ENCODE data around the gene IGFBP6.

The IGFBP6 gene

DNA sequence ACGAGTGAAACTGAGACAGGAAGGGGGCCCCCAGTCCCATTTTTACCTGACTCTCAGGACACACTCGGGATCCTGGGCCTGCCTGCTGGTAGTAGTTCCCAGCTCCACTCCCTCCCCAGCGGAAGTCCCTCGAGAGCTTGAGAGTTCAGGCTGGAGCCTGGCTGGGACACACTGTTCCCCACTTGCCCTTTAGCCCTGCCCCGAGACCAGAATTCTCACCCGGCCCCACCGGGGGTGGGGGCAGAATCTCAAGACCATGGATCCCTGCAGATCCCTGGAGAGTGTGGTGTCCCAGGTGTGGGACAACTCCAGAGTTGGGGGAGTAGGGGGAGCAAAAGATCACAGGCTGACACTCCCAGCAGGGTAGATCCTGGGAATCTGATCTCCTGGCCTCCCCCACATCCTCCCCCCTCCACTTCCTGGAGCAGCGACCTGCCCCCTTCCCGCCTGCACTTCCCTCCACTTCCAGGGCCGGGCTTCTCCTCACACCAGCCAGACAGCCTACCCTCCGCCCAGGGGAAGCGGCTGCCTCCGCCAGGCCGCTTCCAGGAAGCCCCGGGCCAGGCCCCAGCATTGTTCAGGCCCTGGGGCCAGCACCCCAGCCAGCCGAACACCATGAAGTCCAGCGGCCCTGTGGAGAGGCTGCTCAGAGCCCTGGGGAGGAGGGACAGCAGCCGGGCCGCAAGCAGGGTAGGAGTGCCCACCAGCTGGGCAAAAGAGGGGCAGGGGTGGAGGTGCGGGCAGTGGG lies 47.7 kb upstream of the IGFBP6 start, which contains the start of gene TNS2 (continued):
- TF ChIP-seq, protein P1, sequence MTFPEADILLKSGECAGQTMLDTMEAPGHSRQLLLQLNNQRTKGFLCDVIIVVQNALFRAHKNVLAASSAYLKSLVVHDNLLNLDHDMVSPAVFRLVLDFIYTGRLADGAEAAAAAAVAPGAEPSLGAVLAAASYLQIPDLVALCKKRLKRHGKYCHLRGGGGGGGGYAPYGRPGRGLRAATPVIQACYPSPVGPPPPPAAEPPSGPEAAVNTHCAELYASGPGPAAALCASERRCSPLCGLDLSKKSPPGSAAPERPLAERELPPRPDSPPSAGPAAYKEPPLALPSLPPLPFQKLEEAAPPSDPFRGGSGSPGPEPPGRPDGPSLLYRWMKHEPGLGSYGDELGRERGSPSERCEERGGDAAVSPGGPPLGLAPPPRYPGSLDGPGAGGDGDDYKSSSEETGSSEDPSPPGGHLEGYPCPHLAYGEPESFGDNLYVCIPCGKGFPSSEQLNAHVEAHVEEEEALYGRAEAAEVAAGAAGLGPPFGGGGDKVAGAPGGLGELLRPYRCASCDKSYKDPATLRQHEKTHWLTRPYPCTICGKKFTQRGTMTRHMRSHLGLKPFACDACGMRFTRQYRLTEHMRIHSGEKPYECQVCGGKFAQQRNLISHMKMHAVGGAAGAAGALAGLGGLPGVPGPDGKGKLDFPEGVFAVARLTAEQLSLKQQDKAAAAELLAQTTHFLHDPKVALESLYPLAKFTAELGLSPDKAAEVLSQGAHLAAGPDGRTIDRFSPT (tag by site-specific recombination; IDR thresholded peaks at IDR 0.05): peak; percentile 23; the same call in 1 of the 2 replicates
- TF ChIP-seq ZNF785 (tag by site-specific recombination; IDR thresholded peaks at IDR 0.05) (no peak), MZF1 (tag by site-specific recombination; IDR thresholded peaks at IDR 0.05; ENCODE audit: borderline replicate concordance) (peak; percentile 74), KLF1 (tag by site-specific recombination; IDR thresholded peaks at IDR 0.05) (0 out of 2 replicates have a peak, but pooled peaks have one; percentile 43), ZNF239 (tag by site-specific recombination; IDR thresholded peaks at IDR 0.05) (no peak), ZNF707 (tag by site-specific recombination; IDR thresholded peaks at IDR 0.05) (no peak), ZNF202 (tag by site-specific recombination; IDR thresholded peaks at IDR 0.05; ENCODE audit: borderline replicate concordance) (no peak), PRDM1 (tag by site-specific recombination; IDR thresholded peaks at IDR 0.05) (peak; percentile 71; the same call in 1 of the 2 replicates), ZNF366 (tag by site-specific recombination; conservative IDR thresholded peaks at IDR 0.05) (peak; percentile 47; the same call in 1 of the 2 replicates), ZNF549 (tag by site-specific recombination; IDR thresholded peaks at IDR 0.05) (no peak), YY1 (tag by site-specific recombination; IDR thresholded peaks at IDR 0.05) (no peak), ZSCAN23 (tag by site-specific recombination; IDR thresholded peaks at IDR 0.05) (no peak), YY2 (tag by site-specific recombination; IDR thresholded peaks at IDR 0.05) (no peak), ZNF473 (tag by site-specific recombination; IDR thresholded peaks at IDR 0.05) (no peak), SP3 (tag by site-specific recombination; IDR thresholded peaks at IDR 0.05) (peak; percentile 86), KLF10 (tag by site-specific recombination; IDR thresholded peaks at IDR 0.05) (peak; percentile 46; the same call in 1 of the 2 replicates), GLIS2 (tag by site-specific recombination; IDR thresholded peaks at IDR 0.05) (peak; percentile 85), KLF16 (tag by site-specific recombination; IDR thresholded peaks at IDR 0.05) (no peak), ZNF155 (tag by site-specific recombination; IDR thresholded peaks at IDR 0.05) (no peak), GFI1B (tag by site-specific recombination; IDR thresholded peaks at IDR 0.05) (no peak), OSR2 (tag by site-specific recombination; IDR thresholded peaks at IDR 0.05) (no peak), ZNF600 (tag by site-specific recombination; IDR thresholded peaks at IDR 0.05) (no peak), ZNF626 (tag by site-specific recombination; IDR thresholded peaks at IDR 0.05) (no peak), ZIC2 (tag by site-specific recombination; IDR thresholded peaks at IDR 0.05) (peak; percentile 96)
- TF ChIP-seq, protein P2, sequence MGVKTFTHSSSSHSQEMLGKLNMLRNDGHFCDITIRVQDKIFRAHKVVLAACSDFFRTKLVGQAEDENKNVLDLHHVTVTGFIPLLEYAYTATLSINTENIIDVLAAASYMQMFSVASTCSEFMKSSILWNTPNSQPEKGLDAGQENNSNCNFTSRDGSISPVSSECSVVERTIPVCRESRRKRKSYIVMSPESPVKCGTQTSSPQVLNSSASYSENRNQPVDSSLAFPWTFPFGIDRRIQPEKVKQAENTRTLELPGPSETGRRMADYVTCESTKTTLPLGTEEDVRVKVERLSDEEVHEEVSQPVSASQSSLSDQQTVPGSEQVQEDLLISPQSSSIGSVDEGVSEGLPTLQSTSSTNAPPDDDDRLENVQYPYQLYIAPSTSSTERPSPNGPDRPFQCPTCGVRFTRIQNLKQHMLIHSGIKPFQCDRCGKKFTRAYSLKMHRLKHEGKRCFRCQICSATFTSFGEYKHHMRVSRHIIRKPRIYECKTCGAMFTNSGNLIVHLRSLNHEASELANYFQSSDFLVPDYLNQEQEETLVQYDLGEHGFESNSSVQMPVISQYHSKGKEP (tag by site-specific recombination; IDR thresholded peaks at IDR 0.05): no peak
- TF ChIP-seq, protein P3, sequence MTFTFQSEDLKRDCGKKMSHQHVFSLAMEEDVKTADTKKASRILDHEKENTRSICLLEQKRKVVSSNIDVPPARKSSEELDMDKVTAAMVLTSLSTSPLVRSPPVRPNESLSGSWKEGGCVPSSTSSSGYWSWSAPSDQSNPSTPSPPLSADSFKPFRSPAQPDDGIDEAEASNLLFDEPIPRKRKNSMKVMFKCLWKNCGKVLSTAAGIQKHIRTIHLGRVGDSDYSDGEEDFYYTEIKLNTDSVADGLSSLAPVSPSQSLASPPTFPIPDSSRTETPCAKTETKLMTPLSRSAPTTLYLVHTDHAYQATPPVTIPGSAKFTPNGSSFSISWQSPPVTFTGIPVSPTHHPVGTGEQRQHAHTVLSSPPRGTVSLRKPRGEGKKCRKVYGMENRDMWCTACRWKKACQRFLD (tag by site-specific recombination; IDR thresholded peaks at IDR 0.05): no peak
- TF ChIP-seq, protein P4, sequence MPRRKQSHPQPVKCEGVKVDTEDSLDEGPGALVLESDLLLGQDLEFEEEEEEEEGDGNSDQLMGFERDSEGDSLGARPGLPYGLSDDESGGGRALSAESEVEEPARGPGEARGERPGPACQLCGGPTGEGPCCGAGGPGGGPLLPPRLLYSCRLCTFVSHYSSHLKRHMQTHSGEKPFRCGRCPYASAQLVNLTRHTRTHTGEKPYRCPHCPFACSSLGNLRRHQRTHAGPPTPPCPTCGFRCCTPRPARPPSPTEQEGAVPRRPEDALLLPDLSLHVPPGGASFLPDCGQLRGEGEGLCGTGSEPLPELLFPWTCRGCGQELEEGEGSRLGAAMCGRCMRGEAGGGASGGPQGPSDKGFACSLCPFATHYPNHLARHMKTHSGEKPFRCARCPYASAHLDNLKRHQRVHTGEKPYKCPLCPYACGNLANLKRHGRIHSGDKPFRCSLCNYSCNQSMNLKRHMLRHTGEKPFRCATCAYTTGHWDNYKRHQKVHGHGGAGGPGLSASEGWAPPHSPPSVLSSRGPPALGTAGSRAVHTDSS (tag by site-specific recombination; IDR thresholded peaks at IDR 0.05): no peak
- TF ChIP-seq, protein P5, sequence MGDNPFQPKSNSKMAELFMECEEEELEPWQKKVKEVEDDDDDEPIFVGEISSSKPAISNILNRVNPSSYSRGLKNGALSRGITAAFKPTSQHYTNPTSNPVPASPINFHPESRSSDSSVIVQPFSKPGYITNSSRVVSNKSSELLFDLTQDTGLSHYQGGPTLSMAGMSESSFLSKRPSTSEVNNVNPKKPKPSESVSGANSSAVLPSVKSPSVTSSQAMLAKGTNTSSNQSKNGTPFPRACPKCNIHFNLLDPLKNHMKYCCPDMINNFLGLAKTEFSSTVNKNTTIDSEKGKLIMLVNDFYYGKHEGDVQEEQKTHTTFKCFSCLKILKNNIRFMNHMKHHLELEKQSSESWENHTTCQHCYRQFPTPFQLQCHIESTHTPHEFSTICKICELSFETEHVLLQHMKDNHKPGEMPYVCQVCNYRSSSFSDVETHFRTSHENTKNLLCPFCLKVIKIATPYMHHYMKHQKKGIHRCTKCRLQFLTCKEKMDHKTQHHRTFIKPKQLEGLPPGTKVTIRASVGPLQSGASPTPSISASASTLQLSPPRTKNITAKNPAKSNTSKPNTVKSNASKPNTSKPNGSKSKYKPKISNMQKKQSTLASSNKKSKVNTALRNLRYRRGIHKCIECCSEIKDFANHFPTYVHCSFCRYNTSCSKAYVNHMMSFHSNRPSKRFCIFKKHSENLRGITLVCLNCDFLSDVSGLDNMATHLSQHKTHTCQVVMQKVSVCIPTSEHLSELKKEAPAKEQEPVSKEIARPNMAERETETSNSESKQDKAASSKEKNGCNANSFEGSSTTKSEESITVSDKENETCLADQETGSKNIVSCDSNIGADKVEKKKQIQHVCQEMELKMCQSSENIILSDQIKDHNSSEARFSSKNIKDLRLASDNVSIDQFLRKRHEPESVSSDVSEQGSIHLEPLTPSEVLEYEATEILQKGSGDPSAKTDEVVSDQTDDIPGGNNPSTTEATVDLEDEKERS (tag by site-specific recombination; IDR thresholded peaks at IDR 0.05): no peak
- TF ChIP-seq, protein P6, sequence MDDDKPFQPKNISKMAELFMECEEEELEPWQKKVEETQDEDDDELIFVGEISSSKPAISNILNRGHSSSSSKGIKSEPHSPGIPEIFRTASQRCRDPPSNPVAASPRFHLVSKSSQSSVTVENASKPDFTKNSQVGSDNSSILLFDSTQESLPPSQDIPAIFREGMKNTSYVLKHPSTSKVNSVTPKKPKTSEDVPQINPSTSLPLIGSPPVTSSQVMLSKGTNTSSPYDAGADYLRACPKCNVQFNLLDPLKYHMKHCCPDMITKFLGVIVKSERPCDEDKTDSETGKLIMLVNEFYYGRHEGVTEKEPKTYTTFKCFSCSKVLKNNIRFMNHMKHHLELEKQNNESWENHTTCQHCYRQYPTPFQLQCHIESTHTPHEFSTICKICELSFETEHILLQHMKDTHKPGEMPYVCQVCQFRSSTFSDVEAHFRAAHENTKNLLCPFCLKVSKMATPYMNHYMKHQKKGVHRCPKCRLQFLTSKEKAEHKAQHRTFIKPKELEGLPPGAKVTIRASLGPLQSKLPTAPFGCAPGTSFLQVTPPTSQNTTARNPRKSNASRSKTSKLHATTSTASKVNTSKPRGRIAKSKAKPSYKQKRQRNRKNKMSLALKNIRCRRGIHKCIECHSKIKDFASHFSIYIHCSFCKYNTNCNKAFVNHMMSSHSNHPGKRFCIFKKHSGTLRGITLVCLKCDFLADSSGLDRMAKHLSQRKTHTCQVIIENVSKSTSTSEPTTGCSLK (tag by site-specific recombination; IDR thresholded peaks at IDR 0.05): no peak

All from HEK293 (cell line).